ENCODE data around the gene INHBE. TPM values are rescaled to one million over a fixed set of nuclear protein-coding genes. Genes with fewer than 3 reads are reported as not detected.
"Not testable (repeated sequence)": the region's sequence is repeated elsewhere in the genome, so short reads cannot be mapped to it uniquely, and the experiment has no call there.

The INHBE gene
- total and polyA plus RNA-seq, 7 donors, result 0.18 to 6.8 (median 0.57) TPM

- H3K27ac ChIP-seq, result no peak overlapping the region
- no peak for TF ChIP-seq CTCF (IDR thresholded peaks at IDR 0.05)
- H3K4me1 ChIP-seq, result peaks cover 16% of the 10 kb centered on the region
- H3K9me3 ChIP-seq, result no peaks in the 10 kb centered on the region
- H3K4me3 ChIP-seq, result no peak overlapping the region
- DNase-seq (no peak), ATAC-seq (peak; percentile 68 to 86 (median 77))
- peaks cover 0 to 3% of the 10 kb centered on the region in 2 donors for H3K36me3 ChIP-seq (ENCODE audit: insufficient read depth in 1 of 2, low read depth in 1 of 2)
- intact Hi-C loops (cut with DNase I), result no loop called here
- 71 to 84% (median 74%) methylated on average over 8 of the region's 8 CpGs for WGBS, 3 donors
- H3K27me3 ChIP-seq (ENCODE audit: insufficient read depth in 3 of 3, low read length in 2 of 3), result no peaks in the 10 kb centered on the region
Observed at GRCh38 chr12:57416039-57416996, 38.8 kb upstream of the INHBE start.

- H3K27me3 ChIP-seq (ENCODE audit: insufficient read depth in 3 of 3, low read length in 2 of 3), result no peaks in the 10 kb centered on the region
- H3K9me3 ChIP-seq, result no peaks in the 10 kb centered on the region
- 84 to 86% (median 85%) methylated on average over 9 of the region's 9 CpGs for WGBS, 3 donors
- no peak overlapping the region for H3K27ac ChIP-seq
- H3K36me3 ChIP-seq (ENCODE audit: insufficient read depth in 1 of 2, low read depth in 1 of 2), result peaks cover 0 to 21% of the 10 kb centered on the region in 2 donors
- H3K4me1 ChIP-seq, result peaks cover 16% of the 10 kb centered on the region
- no peak for TF ChIP-seq CTCF (IDR thresholded peaks at IDR 0.05)
- H3K4me3 ChIP-seq, result no peak overlapping the region
- intact Hi-C loops (cut with DNase I), result no loop called here
- DNase-seq, result no peak
- ATAC-seq, result no peak
Observed at GRCh38 chr12:57418255-57418654, 36.9 kb upstream of the INHBE start.

GRCh38 chr12:57419495-57419894, 35.6 kb upstream of the INHBE start:
- DNase-seq (no peak), ATAC-seq (no peak)
- Histone ChIP-seq H3K27ac (no peak overlapping the region), H3K9me3 (no peaks in the 10 kb centered on the region), H3K36me3 (ENCODE audit: insufficient read depth in 1 of 2, low read depth in 1 of 2) (peaks cover 0 to 32% of the 10 kb centered on the region in 2 donors), H3K4me3 (no peak overlapping the region), H3K27me3 (ENCODE audit: insufficient read depth in 3 of 3, low read length in 2 of 3) (no peaks in the 10 kb centered on the region), H3K4me1 (peaks cover 16% of the 10 kb centered on the region)
- no peak for TF ChIP-seq CTCF (IDR thresholded peaks at IDR 0.05)
- 84 to 100% (median 96%) methylated on average over 2 of the region's 2 CpGs for WGBS, 3 donors
- intact Hi-C loops (cut with DNase I), result no loop called here

GRCh38 chr12:57420482-57420881, 34.6 kb upstream of the INHBE start:
- Histone ChIP-seq H3K27me3 (ENCODE audit: insufficient read depth in 3 of 3, low read length in 2 of 3) (no peaks in the 10 kb centered on the region), H3K4me1 (peaks cover 16% of the 10 kb centered on the region), H3K36me3 (ENCODE audit: insufficient read depth in 1 of 2, low read depth in 1 of 2) (peaks cover 0 to 34% of the 10 kb centered on the region in 2 donors), H3K9me3 (no peaks in the 10 kb centered on the region), H3K27ac (no peak overlapping the region), H3K4me3 (no peak overlapping the region)
- no peak for ATAC-seq
- 71 to 94% (median 80%) methylated on average over 5 of the region's 5 CpGs for WGBS, 3 donors
- intact Hi-C loops (cut with DNase I), result no loop called here
- no peak for DNase-seq
- TF ChIP-seq CTCF (IDR thresholded peaks at IDR 0.05), result no peak

GRCh38 chr12:57426948-57427347, 28.2 kb upstream of the INHBE start:
- H3K27ac ChIP-seq; ATAC-seq; H3K4me3 ChIP-seq; H3K9me3 ChIP-seq; H3K4me1 ChIP-seq; intact Hi-C loops (cut with DNase I); H3K27me3 ChIP-seq (ENCODE audit: insufficient read depth in 3 of 3, low read length in 2 of 3); DNase-seq: not testable (repeated sequence)
- 94 to 97% (median 96%) methylated on average over 10 of the region's 10 CpGs for WGBS, 3 donors
- H3K36me3 ChIP-seq (ENCODE audit: insufficient read depth in 1 of 2, low read depth in 1 of 2), result peaks cover 0 to 29% of the 10 kb centered on the region in 2 donors
